Stimulated activated CD4-positive, alpha-beta T cell treated with anti-CD3 and anti-CD28 coated beads, Interleukin-2, amount 100 ng/mL, for 24 hours (primary cell): ENCODE data around the gene KIF13A.
"Not testable (repeated sequence)": the region's sequence is repeated elsewhere in the genome, so short reads cannot be mapped to it uniquely, and the experiment has no call there.

Experiments used
- DNase-seq, 2 donors: peaks; one replicate each; pipeline ENCODE4 v3.0.0-alpha.2; 2020

The KIF13A gene

GRCh38 chr6:17869010-17869752 is 118.3 kb downstream of the KIF13A start:
- DNase-seq: no peak

- DNase-seq: no peak
These were observed 119.6 kb downstream of the KIF13A start for GRCh38 chr6:17867880-17868279.

GRCh38 chr6:17866876-17867444 is 120.5 kb downstream of the KIF13A start:
- no peak for DNase-seq

GRCh38 chr6:17865798-17866725 is 121.4 kb downstream of the KIF13A start:
- DNase-seq: no peak

GRCh38 chr6:17865243-17865642 is 122.2 kb downstream of the KIF13A start:
- DNase-seq: no peak

GRCh38 chr6:17863901-17864754 is 123.3 kb downstream of the KIF13A start:
- no peak for DNase-seq

- DNase-seq: no peak
These were observed 126.1 kb downstream of the KIF13A start for GRCh38 chr6:17861361-17861760.

- no peak for DNase-seq
These were observed 127.6 kb downstream of the KIF13A start for GRCh38 chr6:17859846-17860245.

- DNase-seq: no peak
These were observed 128.9 kb downstream of the KIF13A start for GRCh38 chr6:17858584-17858983.

- DNase-seq: not testable (repeated sequence)
These were observed 130.2 kb downstream of the KIF13A start for GRCh38 chr6:17857188-17857587.

GRCh38 chr6:17856306-17856705 is 131.1 kb downstream of the KIF13A start:
- no peak for DNase-seq

- DNase-seq: no peak
These were observed 132.1 kb downstream of the KIF13A start for GRCh38 chr6:17855381-17855780.

GRCh38 chr6:17853533-17853932 is 133.9 kb downstream of the KIF13A start:
- DNase-seq: no peak

GRCh38 chr6:17851720-17852161 is 135.7 kb downstream of the KIF13A start:
- DNase-seq: no peak

GRCh38 chr6:17851001-17851719 is 136.3 kb downstream of the KIF13A start:
- no peak for DNase-seq

- DNase-seq: no peak
These were observed 137.2 kb downstream of the KIF13A start for GRCh38 chr6:17850281-17850680.

- no peak for DNase-seq
These were observed 140.2 kb downstream of the KIF13A start for GRCh38 chr6:17847203-17847760.

GRCh38 chr6:17846762-17847161 is 140.7 kb downstream of the KIF13A start:
- no peak for DNase-seq

- DNase-seq: no peak
These were observed 141.8 kb downstream of the KIF13A start for GRCh38 chr6:17845598-17845997.

GRCh38 chr6:17844967-17845366 is 142.5 kb downstream of the KIF13A start:
- not testable (repeated sequence) for DNase-seq
